GM18507 (cell line): Measurements from ENCODE around the gene TRIM71.
"Not testable (repeated sequence)": the region's sequence is repeated elsewhere in the genome, so short reads cannot be mapped to it uniquely, and the experiment has no call there.

Source experiments
- DNase-seq: peaks from one replicate; pipeline ENCODE4 v3.0.0; 2011; ENCODE audit warnings: low read depth; ENCODE audit not compliant: insufficient read length; ENCODE audit errors: extremely low spot score
- FAIRE-seq: peaks from 2 replicates; lab custom pipeline; 2011; peaks lifted over from hg19 to GRCh38; lab: Jason Lieb, UNC

The TRIM71 gene

GRCh38 chr3:32901005-32901932 lies 83.5 kb downstream of the TRIM71 start:
- DNase-seq (no peak), FAIRE-seq (no peak)

DNA sequence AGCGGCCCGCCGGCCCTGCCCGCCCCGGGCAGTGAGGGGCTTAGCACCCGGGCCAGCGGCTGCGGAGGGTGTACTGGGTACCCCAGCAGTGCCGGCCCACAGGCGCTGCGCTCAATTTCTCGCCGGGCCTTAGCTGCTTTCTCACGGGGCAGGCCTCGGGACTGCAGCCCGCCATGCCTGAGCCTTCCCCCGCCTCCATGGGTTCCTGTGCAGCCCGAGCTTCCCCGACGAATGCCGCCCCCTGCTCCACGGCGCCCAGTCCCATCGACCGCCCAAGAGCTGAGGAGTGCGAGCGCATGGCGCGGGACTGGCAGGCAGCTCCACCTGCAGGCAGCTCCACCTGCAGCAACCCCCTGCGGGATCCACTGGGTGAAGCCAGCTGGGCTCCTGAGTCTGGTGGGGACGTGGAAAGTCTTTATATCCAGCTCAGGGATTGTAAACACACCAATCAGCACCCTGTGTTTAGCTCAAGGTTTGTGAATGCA lies 85.1 kb downstream of the TRIM71 start:
- DNase-seq, FAIRE-seq: not testable (repeated sequence)

GRCh38 chr3:32903953-32904352 lies 86.2 kb downstream of the TRIM71 start:
- no peak for FAIRE-seq
- DNase-seq = no peak

DNA sequence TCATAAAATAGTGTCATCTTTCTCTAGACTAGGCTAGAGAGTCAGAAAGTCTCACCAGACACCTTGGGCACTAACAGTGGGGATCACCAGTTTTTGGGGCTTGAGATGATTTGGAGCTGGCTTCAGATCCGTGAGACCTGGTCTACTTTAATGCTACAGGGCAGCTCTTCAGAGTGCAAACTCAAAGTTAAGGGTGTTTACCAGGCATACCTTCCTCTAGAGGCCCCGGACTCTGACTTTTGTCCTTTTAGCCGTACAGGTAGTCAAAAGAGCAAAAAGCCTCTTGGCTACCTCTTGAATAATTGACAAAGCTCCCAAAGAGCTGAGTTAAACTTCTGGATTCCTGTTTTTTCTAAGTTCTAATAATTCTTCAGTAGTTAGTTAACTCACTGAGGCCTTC lies 92.2 kb downstream of the TRIM71 start:
- DNase-seq (no peak), FAIRE-seq (no peak)

- DNase-seq = no peak
- no peak for FAIRE-seq
These were observed 93.2 kb downstream of the TRIM71 start for GRCh38 chr3:32910954-32911353.

DNA sequence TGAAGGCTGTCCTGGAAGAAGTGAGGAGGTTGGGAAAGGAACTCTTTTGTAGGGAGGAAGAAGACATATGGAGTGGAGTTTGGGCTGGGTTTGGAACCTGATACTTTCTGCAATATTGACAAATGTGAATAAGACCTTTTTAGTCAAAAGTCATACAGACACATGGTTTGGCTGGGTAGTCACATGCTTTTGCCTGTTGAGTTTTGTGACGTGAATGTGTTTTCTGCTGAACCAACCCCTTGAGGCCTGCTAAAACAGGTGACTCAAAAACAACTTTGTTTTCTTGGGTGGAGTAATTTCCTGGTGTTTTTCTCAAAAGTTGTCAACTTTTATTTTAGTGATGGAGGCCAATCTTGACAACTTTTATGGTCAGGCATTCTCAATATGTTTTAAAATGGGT lies 94.2 kb downstream of the TRIM71 start:
- FAIRE-seq (no peak), DNase-seq (no peak)

DNA sequence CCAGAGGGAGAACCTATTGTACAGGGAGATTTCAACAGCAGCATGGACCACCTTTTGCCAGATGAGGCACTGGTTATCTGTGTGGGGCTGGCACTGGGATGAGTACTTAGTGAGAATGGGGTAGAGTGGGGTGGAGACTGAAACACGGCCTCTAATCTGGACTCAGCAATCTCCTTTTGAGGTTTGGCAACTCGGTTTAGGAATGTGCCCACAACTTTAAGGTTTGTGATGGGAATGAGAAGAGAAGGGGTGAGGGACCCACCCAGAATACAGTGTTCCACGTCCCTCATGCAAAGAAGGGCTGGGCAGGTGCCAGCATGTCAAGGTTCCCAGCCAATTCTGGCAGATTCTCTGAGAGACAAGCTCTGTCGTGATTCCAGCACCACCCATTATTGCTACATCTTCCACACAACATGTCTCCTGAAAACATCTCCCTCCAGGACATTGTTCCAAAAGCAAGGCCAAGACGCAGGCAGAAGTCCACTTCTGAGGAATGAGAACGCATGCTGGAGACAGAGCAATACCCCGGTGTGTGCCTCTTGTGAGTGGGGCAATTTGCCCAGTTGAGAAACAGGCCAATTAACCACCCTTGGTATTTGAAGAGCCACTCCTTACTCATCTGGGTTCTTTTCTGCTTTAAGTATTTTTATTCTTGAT lies 96.1 kb downstream of the TRIM71 start:
- FAIRE-seq (no peak), DNase-seq (no peak)

DNA sequence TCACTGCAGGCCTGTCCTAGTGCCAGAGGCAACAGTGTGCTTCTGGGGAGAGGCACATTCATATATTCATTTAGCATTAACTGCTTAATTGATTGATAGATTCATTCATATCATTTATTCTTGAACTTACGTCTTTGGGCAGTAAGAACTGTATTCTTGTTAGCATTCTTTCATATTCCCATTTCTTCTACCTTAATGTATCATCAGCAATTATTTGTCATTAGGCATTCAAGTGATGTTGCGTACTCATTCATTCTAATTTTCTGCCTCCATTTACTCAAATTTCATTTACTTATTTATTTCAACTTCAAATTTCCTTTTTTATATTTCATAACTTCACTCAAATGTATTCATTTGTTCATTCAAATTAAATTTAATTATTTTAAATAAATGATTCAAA lies 102.1 kb downstream of the TRIM71 start:
- DNase-seq = no peak
- no peak for FAIRE-seq

DNA sequence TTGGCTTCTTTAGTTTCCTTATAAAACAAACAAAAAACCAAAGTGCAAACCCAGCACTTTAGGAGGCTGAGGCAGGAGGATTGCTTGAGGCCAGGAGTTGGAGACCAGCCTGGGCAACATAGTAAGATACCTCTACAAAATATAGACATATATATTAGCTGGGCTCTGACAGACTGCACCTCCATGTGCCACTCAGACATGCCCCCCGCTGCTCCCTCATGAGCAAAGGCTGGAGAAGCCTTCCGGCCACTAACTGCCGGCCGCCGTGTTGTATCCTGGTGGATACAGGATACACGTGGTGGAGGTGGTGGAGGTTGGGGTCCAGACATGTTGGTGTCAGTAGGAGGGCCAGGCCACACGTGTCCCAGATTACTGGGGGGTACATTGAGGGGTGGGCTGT lies 104.3 kb downstream of the TRIM71 start:
- FAIRE-seq = no peak
- no peak for DNase-seq

GRCh38 chr3:32930161-32930560 lies 112.4 kb downstream of the TRIM71 start:
- FAIRE-seq (no peak), DNase-seq (no peak)

DNA sequence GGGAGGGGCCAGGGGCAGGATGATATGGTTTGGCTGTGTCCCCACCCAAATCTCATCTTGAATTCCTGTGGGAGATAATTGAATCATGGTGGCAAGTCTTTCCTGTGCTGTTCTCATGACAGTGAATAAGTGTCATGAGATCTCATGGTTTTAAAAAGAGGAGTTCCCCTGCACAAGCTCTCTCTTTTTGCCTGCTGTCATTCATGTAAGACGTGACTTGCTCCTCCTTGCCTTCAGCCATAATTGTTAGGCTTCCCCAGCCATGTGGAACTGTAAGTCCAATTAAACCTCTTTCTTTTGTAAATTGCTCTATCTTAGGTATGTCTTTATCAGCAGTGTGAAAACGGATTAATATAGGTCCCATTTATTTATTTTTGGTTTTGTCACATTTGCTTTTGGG lies 113.5 kb downstream of the TRIM71 start:
- DNase-seq = not testable (repeated sequence)

GRCh38 chr3:32934150-32934742 lies 116.4 kb downstream of the TRIM71 start:
- FAIRE-seq = peak; percentile 49
- DNase-seq = no peak

More for the DNA sequence above, 113.5 kb downstream of the TRIM71 start:
- not testable (repeated sequence) for FAIRE-seq

GRCh38 chr3:32937331-32937730 lies 119.5 kb downstream of the TRIM71 start:
- DNase-seq (no peak), FAIRE-seq (no peak)

- FAIRE-seq, DNase-seq: not testable (repeated sequence)
These were observed 121.9 kb downstream of the TRIM71 start for GRCh38 chr3:32939531-32940284.

GRCh38 chr3:32940726-32941125 lies 122.9 kb downstream of the TRIM71 start:
- DNase-seq (no peak), FAIRE-seq (no peak)

GRCh38 chr3:32945136-32945535 lies 127.3 kb downstream of the TRIM71 start:
- FAIRE-seq = no peak
- DNase-seq = no peak

- not testable (repeated sequence) for FAIRE-seq, DNase-seq
These were observed 127.8 kb downstream of the TRIM71 start for GRCh38 chr3:32945598-32945997.

GRCh38 chr3:32946973-32947788 lies 129.4 kb downstream of the TRIM71 start:
- no peak for DNase-seq
- FAIRE-seq = no peak
